ENCODE results near the gene TIMM17B. TPM values are rescaled to one million over a fixed set of nuclear protein-coding genes. Genes with fewer than 3 reads are reported as not detected.

TIMM17B gene
- total and polyA plus RNA-seq, 2 donors (not counting 1 experiment from before 2014, with no cell fraction given): 50.0 to 63.9 TPM

DNA sequence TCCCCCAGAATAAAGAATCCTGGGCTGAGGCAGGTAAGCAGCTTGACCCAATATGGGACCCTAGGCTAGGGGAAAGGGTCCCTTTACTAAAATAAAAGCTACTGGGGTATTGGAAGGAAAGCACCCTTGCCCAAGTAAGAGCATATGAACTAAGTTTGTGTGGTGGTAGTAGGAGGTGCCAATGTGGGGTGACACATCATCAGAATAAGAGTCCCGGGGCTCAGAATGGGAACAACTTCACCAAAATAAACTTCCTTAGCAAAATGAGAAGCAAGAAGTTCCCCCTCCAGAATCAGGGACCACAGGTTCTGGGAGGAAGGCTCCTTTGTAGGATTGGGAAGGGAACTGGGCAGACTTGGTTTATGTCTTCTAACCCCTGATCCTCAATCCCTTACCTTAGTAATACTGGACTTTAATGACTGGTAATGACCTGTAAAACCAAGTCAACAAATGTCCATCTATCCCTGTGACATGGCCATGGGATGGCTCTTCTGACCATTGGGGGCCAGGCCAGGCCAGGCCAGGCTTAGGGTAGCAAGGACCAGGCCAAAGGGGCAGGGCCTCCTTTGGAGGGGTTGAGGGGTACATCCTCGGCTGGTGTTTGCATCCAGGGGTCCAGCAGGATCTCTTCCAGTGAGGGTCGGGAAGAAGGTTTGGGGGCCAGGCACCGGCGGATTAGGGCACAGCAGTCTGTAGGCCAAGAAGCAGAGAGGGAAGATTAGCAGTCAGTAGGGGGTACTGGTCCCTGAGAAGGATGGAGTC is 16.2 kb upstream of the TIMM17B start:
- H3K79me2 ChIP-seq (ENCODE audit: control insufficient read depth, insufficient read depth, low read length): peaks cover 55% of the 10 kb centered on the region
- Mint-ChIP-seq H3K4me3 (peak overlapping the region; percentile 98), H3K27me3 (no peaks in the 10 kb centered on the region), H3K9me3 (ENCODE audit: insufficient read depth) (no peaks in the 10 kb centered on the region), H3K27ac (peak overlapping the region; percentile 41), H3K4me1 (peaks cover 52% of the 10 kb centered on the region)
- peaks cover 53% of the 10 kb centered on the region for H4K20me1 ChIP-seq (ENCODE audit: control insufficient read depth, insufficient read depth, low read length, poor library complexity, severe bottlenecking)
- no peak overlapping the region for H2AFZ ChIP-seq (ENCODE audit: insufficient read depth, low read depth, low read length, poor library complexity, severe bottlenecking)
- H3K9me3 ChIP-seq (ENCODE audit: control extremely low read depth in 1 of 3, control insufficient read depth in 2 of 3, insufficient read depth in 1 of 3, low read length in 2 of 3): no peaks in the 10 kb centered on the region
- intact Hi-C loops (cut with micrococcal nuclease): loop anchor here (10.0 kb wide), 2 partner anchors 1259 to 1699 kb away; partner anchors contain the start of genes CDK16, ELK1 and UXT
- ATAC-seq (ENCODE audit: low read depth) (no peak), DNase-seq (no peak)
- CTCF ChIA-PET: interaction anchor here (0.6 to 1.1 kb wide), 2 partner anchors 34 to 54 kb away, joined by 3 to 5 read pairs; no protein-coding TSS in a partner anchor
- no peak overlapping the region for H3K9ac ChIP-seq (ENCODE audit: low read length)
- no peak for TF ChIP-seq EZH2 (IDR thresholded peaks at IDR 0.05; ENCODE audit: borderline replicate concordance, insufficient read depth, low read depth, low read length, poor library complexity, severe bottlenecking)
- TF ChIP-seq, protein P1, sequence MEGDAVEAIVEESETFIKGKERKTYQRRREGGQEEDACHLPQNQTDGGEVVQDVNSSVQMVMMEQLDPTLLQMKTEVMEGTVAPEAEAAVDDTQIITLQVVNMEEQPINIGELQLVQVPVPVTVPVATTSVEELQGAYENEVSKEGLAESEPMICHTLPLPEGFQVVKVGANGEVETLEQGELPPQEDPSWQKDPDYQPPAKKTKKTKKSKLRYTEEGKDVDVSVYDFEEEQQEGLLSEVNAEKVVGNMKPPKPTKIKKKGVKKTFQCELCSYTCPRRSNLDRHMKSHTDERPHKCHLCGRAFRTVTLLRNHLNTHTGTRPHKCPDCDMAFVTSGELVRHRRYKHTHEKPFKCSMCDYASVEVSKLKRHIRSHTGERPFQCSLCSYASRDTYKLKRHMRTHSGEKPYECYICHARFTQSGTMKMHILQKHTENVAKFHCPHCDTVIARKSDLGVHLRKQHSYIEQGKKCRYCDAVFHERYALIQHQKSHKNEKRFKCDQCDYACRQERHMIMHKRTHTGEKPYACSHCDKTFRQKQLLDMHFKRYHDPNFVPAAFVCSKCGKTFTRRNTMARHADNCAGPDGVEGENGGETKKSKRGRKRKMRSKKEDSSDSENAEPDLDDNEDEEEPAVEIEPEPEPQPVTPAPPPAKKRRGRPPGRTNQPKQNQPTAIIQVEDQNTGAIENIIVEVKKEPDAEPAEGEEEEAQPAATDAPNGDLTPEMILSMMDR (IDR thresholded peaks at IDR 0.05): no peak
- H3K4me2 ChIP-seq (replicated peaks; ENCODE audit: low read depth, low read length, poor library complexity, severe bottlenecking): peak overlapping the region; percentile 14
- peaks cover 0 to 44% of the 10 kb centered on the region in 2 experiments for H3K36me3 ChIP-seq (replicated peaks in 1 of 2; ENCODE audit: control extremely low read depth in 1 of 2, control insufficient read depth in 1 of 2, extremely low read depth in 1 of 2, insufficient read depth in 2 of 2, low read length in 1 of 2)
- peaks cover 28 to 54% of the 10 kb centered on the region in 2 donors for H3K4me1 ChIP-seq (ENCODE audit: control insufficient read depth in 2 of 2, insufficient read depth in 2 of 2, low read length in 2 of 2)
- peak overlapping the region in 1 of 2 donors; percentile 25 for H3K27ac ChIP-seq (ENCODE audit: low read length in 2 of 2)
- no peak overlapping the region for H3K4me3 ChIP-seq (ENCODE audit: control extremely low read depth in 1 of 5, extremely low read depth in 1 of 5, insufficient read depth in 1 of 5, low read depth in 2 of 5, low read length in 4 of 5)
- POLR2A ChIA-PET: interaction anchor here (0.6 to 2.2 kb wide), 3 partner anchors 24 to 112 kb away, joined by 3 to 11 read pairs (median 5); partner anchors contain the start of gene HDAC6
- WGBS (ENCODE audit: insufficient coverage): 100% methylated on average over 3 of the region's 5 CpGs
- no peaks in the 10 kb centered on the region for H3K27me3 ChIP-seq (replicated peaks in 1 of 4; ENCODE audit: control extremely low read depth in 1 of 4, control insufficient read depth in 3 of 4, insufficient read depth in 4 of 4, low read length in 3 of 4)

Measured in B cell (primary cell).